NCI-H524 treated with DMSO at 0.1 percent for 48 hours (cell line): ENCODE data around the gene TMEM63A.
"Not testable (repeated sequence)": the region's sequence is repeated elsewhere in the genome, so short reads cannot be mapped to it uniquely, and the experiment has no call there.

Source experiments
- DNase-seq: peaks from one replicate; lab custom pipeline; 2025; lab: John Stamatoyannopoulos, UW

The TMEM63A gene

DNA sequence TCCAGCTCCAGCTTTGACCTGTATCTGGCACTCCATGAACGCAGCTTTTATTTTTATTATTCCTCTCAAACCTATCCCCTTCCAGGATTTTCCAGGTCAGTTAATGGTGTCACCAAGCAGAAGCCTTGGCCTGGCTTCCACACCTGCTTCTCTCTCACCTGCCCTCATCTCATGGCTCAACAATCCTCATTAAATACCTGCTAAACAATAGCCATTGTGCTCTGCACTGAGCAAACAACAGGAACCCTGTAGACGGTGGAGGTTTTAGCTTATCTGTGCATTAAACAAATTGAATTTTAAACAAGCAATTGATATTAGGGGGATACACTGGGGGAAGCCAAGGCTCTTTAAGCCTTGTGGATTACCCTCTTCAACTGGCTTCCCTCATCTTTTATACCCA, 26.6 kb upstream of the TMEM63A start:
- DNase-seq, result no peak

DNA sequence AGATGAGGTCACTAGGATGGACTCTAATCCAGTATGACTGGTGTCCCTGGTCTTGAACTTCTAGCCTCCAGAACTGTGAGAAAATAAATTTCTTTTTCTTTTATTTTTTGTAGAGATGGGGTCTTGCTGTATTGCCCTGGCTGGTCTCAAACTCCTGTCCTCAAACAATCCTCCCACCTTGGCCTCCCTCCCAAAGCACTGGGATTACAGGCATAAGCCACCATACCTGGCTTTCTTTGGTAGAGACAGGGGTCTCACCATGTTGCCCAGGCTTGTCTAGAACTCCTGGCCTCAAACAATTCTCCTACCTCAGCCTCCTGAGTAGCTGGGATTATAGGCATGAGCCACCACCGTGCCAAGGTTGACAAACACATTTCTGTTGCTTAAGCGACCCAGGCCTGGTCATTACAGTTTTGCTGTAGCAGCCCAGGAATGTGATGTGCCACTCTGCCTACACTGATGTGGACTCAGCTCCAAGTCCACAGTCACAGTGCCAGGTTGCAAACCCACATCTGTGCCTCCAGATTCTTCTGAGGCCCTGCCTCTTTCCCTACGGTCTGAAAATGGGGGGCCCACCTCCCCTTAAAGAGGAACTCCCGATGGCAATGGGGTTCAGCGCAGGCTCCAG, 25.9 kb upstream of the TMEM63A start:
- no peak for DNase-seq

DNA sequence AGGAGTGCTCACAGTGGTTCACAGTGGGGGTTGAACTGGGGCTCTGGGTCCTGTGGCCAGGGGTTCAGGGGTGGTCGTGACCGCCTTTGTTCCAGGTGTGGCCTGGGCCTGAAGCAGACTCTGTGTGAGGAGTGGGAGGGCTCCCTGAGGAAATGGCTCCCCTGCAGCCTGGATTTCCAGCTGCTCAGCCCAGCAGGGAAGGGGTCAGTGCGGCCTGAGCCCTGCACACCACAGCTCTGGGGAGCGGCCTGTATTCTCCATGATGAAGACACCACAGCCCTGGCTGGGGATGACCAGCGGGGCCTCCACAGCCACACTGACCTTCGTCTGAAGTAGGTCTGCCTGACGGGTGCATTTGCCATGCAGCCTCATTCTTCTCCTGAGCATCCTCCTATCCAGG, 25.2 kb upstream of the TMEM63A start:
- DNase-seq, result no peak

DNA sequence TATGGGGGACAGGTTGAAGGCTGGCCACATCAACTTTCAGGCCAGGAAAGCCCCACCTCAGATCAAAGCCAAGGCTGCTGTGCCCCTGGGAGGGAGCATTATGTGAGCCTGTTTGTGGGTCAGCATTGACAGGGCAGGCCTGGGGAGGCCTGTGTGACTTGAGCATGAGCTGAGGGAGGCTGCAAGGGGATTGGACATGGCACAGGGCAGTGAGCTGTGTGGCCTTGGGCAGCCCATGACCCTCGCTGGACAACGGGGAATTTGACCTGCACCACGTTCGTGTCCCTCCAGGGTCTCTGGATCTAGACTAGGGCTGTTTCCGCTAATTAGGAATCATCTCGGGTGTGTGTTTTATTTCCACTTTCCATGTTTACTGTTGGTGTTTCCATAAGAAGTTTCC, 24.3 kb upstream of the TMEM63A start:
- DNase-seq, result no peak

DNA sequence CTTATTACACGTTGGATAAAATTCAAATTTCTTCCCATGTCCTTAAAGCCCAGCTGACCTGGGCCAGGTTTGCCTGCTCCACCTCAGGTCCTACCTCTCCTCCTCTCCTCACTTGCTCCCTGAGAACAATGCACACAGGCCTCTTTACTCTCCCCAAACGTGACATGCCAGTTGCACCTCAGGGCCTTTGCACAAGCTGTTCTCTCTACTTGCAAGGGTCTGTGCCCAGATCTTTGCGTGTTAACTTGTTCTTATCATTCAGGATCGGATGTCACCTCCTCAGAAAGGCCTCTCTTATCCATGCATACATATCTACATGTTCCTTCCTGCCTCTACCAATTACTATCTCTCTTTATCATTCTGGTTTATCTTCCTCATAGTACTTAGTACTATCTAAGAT, 21.4 kb upstream of the TMEM63A start:
- no peak for DNase-seq

DNA sequence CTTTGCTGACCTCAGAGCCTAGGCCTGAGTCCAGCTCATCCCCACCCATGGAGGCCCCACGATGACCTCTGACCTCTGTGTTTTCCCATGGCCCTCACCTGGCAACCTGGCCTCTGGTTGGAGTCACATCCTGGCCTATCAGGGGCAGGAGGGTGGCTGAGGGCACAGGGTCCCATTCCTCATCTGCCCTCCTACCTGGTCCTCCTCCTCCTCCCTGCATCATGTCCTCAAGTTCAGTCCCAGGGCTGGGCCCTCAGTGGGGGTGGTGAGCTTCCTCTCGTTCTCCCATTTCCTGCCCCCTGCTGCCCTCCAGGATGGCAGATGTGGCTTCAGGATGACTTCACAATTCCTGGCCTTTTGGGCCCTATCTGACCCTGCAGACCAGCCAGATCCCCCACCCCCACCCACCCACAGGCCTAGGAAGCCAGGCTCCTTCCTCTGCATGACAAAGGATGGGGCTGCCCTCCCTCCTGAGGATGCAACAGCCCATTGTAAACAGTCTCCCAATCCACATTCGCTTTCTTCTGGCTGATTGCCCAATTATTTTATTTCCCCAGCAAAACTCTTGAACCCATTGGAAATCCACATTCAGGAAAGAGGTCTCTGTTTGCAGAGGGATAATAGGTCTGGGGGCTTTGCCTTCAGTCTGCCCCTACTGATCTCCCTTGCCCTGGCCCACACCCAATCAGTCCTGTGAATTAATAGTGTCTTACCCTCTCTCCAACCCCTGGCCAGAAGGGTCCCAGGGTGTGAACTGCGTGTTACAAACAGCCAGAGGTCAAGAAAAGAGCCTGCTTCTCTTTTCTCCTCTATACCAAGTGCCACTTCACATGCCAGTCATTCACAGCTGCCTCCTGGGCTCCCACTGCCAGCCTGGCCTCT, 17.1 kb upstream of the TMEM63A start:
- no peak for DNase-seq

DNA sequence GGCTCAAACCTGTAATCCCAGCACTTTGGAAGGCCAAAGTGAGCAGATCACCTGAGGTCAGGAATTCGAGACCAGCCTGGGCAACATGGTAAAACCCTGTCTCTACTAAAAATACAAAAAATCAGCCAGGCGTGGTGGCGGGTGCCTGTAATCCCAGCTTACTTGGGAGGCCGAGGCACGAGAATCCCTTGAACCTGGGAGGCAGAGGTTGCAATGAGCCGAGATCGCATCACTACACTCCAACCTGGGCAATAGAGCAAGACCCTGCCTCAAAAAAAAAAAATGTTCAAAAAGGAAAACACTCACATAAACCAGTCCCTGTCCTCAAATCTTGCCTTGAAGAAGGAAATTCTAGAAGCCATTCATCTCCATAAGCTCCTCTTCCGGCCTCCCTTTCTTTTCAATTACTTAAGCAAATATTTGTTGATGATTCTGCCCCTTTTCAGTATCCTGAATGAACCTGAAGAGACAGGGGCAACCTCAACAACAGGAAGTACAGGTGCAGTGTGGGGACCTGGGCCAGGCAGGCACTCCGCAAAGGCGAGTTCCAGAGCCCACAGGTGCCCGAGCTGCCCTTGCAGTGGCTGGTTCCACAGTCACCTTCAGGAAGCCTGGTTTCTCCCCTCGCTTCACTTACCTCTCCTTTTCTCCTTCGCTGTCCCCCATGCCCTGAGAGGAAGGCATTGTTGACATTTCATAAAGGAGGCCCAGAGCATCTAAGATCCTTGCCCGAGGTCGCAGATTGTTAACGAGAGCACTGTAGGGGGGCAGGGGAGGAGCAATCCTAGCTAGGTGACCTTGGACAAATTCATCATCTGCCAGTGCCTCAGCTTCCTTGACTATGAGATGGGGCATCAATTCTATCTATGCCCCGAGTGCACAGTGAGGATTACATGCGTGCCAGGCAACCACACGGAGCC, 15.7 kb upstream of the TMEM63A start:
- DNase-seq, result no peak

DNA sequence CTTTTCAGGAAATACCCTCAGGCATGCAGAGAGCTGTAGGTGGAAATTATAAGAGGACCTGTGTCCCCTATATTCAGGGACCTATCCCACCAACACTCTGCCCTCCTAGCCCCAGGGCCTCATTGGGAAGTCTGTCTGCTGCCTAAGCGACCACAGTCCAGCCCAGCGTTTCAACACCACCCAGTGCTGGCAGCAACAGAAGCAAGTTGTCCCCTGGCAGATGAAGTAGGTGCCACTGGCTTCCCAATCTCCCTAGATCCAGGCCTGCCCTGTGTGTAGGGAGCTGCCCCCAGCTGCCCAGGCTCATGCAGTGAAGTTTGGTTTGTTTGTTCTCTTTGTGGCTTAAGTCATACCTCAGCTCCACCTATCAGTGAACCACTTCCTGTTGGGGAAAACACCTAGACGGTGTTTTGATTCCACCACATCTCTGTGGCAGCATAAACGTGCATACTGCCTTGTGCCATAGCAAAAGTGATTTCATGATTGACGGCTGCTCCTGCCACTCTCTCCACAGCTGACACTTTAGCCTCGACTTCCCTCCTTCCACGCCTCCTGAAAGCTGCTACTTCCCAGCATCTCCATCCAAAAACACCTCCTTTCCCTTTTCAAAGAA, 14.9 kb upstream of the TMEM63A start:
- no peak for DNase-seq

DNA sequence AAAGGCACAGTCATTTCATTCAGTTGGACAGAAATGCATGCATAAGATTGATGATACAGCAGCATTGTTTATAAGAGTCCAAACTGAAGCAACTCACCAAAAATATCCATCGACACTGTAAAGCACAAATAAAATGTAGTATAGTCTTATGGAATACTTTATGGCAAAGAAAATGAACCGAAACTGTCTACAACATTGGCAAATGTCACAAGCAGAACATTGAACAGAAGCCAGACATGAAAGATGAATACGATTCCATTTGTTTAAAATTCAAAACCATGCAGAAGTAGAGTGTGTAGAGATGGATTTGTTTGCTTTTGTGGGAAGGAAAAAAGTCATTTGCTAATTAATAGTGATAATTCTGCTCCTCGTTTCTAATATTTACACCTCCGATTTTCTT, 14.3 kb upstream of the TMEM63A start:
- DNase-seq, result no peak

DNA sequence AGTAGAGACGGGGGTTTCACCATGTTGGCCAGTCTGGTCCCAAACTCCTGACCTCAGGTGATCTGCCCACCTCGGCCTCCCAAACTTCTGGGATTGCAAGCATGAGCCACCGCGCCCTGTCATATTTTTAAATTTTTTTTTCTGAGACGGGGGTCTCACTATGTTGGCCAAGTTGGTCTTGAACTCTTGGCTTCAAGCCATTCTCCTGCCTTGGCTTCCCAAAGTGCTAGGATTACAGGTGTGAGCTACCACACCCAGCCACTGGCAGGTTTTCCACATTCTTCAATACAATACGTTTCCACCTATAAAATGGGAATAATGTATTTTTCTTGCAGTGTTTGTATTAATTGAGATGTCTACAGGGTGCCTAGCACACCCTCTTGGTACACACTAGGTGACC, 10.1 kb upstream of the TMEM63A start:
- DNase-seq, result no peak

DNA sequence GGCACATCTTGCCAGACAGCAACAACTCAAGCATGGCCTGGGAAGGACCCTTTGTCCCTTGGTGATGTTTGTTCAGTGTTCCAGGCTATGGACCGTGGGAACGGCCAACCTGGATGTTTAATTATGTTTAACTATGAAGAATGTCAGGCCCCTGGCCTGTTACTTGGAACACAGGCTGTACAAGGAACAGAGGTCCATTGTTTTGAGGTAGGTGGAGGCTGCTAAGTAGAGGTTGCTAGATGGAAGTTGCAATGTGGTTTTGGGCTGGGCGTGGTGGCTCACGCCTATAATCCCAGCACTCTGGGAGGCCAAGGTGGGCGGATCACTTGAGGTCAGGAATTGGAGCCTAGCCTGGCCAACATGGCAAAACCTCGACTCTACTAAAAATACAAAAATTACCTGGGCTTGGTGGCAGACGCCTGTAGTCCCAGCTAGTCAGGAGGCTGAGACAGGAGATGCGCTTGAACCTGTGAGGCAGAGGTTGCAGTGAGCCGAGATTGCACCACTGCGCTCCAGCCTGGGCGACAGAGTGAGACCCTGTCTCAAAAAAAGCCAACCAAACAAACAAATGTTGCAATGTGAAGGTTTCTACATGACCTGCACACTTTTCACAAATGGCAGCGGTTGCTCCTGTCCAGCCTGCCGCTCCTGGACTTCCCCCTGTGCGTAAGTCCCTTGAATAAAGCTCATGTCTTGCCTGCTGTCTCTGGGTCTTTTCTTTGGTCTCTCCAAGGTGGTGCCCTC, 9.2 kb upstream of the TMEM63A start:
- DNase-seq, result no peak

DNA sequence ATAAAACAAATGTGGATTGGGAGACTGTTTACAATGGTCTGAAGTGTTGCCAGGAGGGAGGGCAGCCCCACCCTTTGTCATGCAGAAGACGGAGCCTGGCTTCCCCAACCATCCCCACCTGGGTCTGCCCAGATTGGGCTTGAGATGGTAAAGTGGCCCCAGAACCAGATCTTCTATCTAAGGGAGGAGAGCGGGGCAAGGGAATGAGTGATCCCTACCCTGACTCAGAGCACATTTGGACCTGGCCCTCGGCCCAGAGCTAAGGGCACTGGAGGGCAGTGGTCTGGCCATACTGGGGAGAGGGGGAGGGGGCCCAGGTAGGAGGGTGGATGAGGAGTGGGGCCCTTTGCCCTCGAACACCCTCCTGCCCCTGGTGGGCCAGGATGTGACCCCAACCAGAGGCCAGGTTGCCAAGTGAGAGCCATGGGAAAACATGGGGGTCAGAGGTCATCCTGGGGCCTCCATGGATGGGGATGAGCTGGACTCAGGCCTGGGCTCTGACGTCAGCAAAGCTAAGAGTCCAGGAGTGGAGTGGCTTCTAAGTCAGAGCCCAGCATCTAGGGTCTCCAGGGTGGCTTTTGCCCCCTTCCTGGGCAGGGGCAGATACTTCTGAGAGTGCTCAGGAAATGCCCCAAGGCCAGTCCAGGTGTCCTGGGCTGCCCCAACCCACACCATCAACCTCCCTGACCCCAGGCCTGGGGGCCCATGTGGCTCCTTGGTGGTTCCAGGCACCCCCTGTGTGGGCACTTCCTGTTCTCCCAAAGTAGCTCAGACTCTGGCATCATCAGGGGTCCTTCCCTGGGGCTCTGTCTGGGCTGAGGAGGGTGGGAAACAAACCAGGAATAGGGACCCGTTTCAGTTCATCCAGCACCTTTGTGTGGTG, 8.4 kb upstream of the TMEM63A start:
- DNase-seq, result no peak

DNA sequence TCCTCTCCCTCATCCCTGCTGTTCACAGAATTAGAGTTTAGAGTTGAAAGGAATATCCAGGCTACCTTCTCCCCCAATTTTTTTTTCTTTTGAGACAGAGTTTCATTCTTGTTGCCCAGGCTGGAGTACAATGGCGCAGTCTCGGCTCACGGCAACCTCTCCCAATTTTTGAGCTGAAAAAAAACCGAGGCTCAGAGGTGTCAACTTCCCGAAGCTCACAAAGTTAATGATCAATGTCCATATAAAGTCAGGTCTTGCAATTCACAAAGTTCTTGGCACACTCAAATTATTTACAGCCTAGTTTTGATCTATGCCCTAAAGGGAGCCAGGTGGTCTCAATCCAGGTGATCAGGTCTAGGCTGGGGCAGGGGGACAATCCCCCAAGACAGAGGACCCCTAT, 7.6 kb upstream of the TMEM63A start:
- DNase-seq, result no peak

DNA sequence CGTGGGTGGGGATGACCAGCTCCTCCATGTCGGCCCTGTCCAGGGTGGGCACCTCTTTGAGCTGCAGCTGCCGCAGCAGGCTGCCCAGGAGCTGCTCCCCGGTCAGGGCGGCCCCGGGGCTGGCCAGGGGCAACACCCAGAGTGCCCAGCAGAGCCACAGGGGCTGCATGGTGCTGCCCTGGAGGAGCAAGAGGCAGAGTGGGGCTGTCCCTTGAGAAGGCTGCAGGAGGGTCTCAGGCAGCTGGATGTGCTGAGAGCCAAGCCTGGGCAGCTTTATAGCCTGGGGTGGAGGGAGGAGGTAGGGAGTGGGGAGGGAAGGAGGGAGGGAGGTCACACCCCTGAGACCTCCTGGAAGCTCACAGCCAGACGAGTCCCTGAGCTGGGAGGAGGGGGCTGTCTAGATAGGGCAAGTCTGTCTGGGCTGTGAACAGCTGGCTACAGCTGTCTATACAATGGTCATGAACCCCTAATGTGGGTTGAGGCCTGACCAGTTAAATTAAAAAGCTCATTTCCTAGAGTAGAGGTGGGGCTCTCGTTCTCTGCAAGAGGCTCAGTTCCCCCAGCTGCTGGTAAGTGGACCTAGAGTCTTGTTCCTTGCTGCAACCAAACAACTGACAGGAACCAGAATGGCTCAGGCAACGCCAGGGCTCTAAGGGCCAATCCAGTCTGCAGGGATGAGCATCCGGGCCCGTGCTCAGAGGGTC, 6.9 kb upstream of the TMEM63A start, which contains the start of gene LEFTY1:
Gene LEFTY1 (minus strand): TSS at position 249 of the 704 bp plus-strand sequence. CDS start 80 bp downstream, at position 169.
- no peak for DNase-seq

DNA sequence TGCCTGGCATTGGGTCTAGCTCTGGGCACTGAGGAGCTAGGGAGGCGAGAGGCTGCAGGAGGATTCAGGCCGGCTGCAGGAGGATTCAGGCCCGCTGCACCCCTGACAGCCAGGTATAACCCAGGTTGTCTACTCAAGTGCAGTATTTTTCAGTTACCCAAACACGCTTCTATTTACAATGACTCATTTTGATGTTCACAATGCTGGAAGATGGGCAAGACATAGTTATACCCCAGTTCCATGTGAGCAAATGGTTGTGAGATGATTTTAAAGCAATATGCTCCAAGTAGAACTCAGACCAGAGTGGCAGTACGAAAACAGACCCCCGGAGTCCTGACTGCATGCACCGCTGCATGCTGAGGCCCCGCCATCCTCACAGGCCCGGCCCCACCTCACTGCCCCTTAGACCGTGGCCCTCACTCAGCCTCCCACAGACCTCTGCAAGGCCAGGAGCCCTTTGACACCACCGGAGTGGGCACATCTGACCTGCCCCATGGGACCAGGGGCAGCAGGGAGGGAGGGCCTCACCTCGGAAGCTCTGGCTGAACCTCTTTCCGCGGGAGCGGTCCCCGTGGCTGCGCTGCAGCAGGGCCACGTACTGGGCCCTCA, 6.2 kb upstream of the TMEM63A start:
- no peak for DNase-seq

DNA sequence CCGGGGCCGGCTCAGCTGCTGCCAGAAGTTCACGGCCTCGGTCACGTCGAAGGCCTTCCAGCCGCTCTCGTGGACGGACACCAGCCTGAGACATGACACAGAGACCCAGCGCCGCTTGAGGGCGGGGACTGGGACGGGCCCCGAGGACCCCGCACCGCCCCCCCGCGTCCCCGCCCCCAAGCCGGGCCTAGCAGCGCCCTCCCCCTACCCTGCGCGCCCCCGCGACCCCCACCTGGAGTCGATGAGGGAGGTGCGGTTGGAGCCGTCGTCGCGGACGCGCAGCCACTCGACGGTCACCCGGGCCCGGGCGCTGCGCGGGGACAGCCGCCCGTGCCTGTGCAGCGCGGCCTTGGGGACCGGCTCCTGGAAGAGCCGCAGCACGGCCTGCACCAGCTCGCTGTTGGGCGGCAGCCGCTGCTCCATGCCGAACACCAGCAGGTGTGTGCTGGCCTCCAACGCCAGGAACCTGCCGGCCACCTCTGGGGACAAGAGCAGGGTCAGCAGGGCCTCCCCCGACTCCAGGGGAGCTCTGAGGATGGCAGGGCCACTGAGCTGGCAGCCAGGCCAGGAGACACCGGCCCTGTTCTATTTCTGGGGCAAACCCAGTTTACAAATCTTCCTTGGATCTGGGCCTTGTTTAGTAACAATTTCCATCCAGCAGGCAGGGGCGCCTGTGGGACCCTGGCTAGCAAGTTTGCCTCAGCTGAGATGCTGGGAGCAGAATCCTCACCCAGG, 5.5 kb upstream of the TMEM63A start:
- not testable (repeated sequence) for DNase-seq

DNA sequence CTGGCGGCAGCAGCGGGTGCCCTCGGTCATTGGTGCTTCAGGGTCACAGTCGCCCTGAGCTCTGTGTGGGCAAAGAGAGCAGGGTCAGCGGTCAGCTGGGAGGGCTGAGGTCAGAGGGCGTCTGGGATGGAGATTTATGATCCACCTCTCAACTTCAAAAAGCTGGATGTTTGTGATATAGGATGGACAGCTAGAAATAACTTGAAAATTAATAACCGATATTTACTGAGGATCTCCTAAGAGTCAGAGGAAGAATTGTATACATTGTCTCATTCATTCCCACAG, 4.8 kb upstream of the TMEM63A start:
- no peak for DNase-seq

DNA sequence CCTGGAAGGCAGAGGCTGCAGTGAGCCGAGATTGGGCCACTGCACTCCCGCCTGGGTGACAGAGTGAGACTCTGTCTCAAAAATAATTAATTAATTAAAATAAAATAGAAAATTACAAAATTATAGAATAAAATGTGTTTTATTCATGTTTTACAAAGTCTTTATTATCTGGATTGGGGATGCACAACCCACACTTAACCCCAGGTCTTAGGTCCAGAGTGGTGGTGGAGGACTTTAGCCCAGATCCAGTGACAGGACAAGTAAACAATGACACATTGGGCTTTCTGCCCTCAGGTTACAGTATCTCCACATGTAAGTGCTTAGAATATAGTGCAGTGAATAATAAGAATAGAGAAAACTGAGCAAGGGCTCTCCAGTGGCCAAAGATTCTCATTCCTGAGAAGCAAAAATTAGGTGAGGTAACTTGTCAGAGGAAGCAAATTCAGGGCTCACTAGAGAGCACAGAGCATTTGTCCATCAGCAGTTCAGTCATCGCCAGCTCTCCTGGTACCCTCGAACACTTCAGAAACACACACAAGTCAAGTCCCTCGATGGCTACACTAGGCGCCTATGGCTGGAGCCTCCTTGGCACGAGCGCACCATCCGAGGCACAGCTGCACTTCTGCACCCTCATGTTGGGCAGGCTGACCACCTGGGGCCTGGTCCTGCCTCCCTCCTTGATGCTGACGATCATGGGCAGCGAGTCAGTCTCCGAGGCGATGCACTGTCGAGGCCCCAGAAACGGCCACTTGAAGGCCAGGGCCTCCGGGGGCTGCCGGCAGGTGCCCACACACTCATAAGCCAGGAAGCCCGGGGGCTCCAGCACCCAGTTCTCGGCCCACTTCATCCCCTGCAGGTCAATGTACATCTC, 4.2 kb upstream of the TMEM63A start:
- no peak for DNase-seq
